NB4 (cell line): ENCODE data around the gene TMEM14A.
"Not testable (repeated sequence)": the region's sequence is repeated elsewhere in the genome, so short reads cannot be mapped to it uniquely, and the experiment has no call there.

ENCODE experiments used
- DNase-seq: peaks from one replicate; pipeline ENCODE4 v3.0.0; 2010; ENCODE audit warnings: low read depth
- H3K4me3 ChIP-seq: one replicate; pipeline ENCODE4 v1.5.1; 2011; ENCODE audit warnings: mild to moderate bottlenecking, low read depth, low read length, moderate library complexity
- CTCF ChIP-seq: IDR thresholded peaks from one replicate; pipeline ENCODE4 v1.5.1; 2012; ENCODE audit warnings: low read depth, low read length
- MAX ChIP-seq: IDR thresholded peaks from 2 replicates; pipeline ENCODE4 v1.6.1; 2011; ENCODE audit warnings: low read depth, low read length
- MYC ChIP-seq: IDR thresholded peaks from 2 replicates; pipeline ENCODE4 v1.6.1; 2011; ENCODE audit warnings: low read depth, low read length
- POLR2A ChIP-seq: IDR thresholded peaks from 2 replicates; pipeline ENCODE4 v1.6.1; 2011; ENCODE audit warnings: mild to moderate bottlenecking; ENCODE audit not compliant: insufficient read length; ENCODE audit errors: extremely low read depth

Gene TMEM14A

GRCh38 chr6:52704060-52704459 lies 33.1 kb downstream of the TMEM14A start:
- no peak overlapping the region for H3K4me3 ChIP-seq
- TF ChIP-seq POLR2A (no peak), MYC (no peak)
- no peak for DNase-seq

- not testable (repeated sequence) for DNase-seq, H3K4me3 ChIP-seq
These were observed 34.0 kb downstream of the TMEM14A start for GRCh38 chr6:52704781-52705502.

GRCh38 chr6:52706001-52706400 lies 35.1 kb downstream of the TMEM14A start:
- no peak overlapping the region for H3K4me3 ChIP-seq
- no peak for DNase-seq
- TF ChIP-seq MAX (no peak), MYC (no peak), POLR2A (no peak), CTCF (no peak)

- no peak overlapping the region for H3K4me3 ChIP-seq
- no peak for TF ChIP-seq POLR2A
- no peak for TF ChIP-seq MAX
- no peak for TF ChIP-seq MYC
- no peak for TF ChIP-seq CTCF
These were observed 37.2 kb downstream of the TMEM14A start for GRCh38 chr6:52707963-52708680.

GRCh38 chr6:52712136-52712535 lies 41.2 kb downstream of the TMEM14A start:
- H3K4me3 ChIP-seq, result no peak overlapping the region
- TF ChIP-seq MYC (no peak), MAX (no peak), POLR2A (no peak), CTCF (no peak)
- DNase-seq, result no peak

More at GRCh38 chr6:52707963-52708680, 37.2 kb downstream of the TMEM14A start:
- no peak for DNase-seq

GRCh38 chr6:52714761-52715160 lies 43.8 kb downstream of the TMEM14A start:
- H3K4me3 ChIP-seq, DNase-seq: not testable (repeated sequence)

GRCh38 chr6:52718550-52718949 lies 47.6 kb downstream of the TMEM14A start:
- TF ChIP-seq MYC (no peak), POLR2A (no peak), MAX (no peak), CTCF (no peak)
- no peak for DNase-seq
- H3K4me3 ChIP-seq, result no peak overlapping the region
